Fibroblast of lung (primary cell): ENCODE measurements around the gene AACS.

Experiments used
- EZH2 ChIP-seq: IDR thresholded peaks from 2 replicates; pipeline ENCODE4 v1.5.1; 2012; ENCODE audit warnings: low read length, control low read depth, mild to moderate bottlenecking; ENCODE audit errors: missing control alignments
- TF ChIP-seq, protein P1 (sequence below), 2 donors: IDR thresholded peaks in 1 of 2; conservative IDR thresholded peaks in 1 of 2; 1 replicate in 1 of 2; 2 replicates in 1 of 2; pipeline ENCODE4 v1.5.1; 2011 to 2012; ENCODE audit warnings: low read length in 2 of 2, control low read depth in 1 of 2, inconsistent platforms in 1 of 2, low read depth in 1 of 2, mild to moderate bottlenecking in 1 of 2

DNA sequence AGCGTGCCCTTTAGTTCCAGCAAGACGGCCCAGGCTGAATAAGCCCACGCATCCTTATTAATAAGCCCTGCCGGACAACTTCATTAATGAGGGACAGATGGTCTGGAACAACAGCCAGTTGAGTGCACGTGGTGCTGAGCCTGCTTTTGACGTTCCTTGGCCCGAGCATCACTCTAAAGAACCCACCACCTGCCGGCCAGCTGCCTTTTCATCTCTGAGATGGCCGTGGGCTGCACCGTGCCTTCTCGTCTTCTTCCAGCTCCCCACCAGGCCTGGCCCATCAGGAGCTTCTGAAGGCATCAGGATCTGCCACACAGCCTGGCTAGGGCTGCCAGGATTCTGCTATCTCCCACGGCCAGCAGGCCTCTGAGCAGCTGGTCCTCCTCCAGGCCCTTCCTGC lies 80.0 kb downstream of the AACS start:
- TF ChIP-seq EZH2: no peak
- TF ChIP-seq, protein P1, sequence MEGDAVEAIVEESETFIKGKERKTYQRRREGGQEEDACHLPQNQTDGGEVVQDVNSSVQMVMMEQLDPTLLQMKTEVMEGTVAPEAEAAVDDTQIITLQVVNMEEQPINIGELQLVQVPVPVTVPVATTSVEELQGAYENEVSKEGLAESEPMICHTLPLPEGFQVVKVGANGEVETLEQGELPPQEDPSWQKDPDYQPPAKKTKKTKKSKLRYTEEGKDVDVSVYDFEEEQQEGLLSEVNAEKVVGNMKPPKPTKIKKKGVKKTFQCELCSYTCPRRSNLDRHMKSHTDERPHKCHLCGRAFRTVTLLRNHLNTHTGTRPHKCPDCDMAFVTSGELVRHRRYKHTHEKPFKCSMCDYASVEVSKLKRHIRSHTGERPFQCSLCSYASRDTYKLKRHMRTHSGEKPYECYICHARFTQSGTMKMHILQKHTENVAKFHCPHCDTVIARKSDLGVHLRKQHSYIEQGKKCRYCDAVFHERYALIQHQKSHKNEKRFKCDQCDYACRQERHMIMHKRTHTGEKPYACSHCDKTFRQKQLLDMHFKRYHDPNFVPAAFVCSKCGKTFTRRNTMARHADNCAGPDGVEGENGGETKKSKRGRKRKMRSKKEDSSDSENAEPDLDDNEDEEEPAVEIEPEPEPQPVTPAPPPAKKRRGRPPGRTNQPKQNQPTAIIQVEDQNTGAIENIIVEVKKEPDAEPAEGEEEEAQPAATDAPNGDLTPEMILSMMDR (conservative IDR thresholded peaks at IDR 0.05 in 1 of 2, IDR thresholded peaks at IDR 0.05 in 1 of 2; ENCODE audit: low read depth in 1 of 2, low read length in 2 of 2): no peak
